GM20000 (cell line): Measurements from ENCODE around the gene EGFL7.

Experiments used
- DNase-seq: peaks from one replicate; pipeline ENCODE4 v3.0.0; 2012; ENCODE audit warnings: low spot score
- CTCF ChIP-seq: IDR thresholded peaks from 2 replicates; pipeline ENCODE4 v1.5.1; 2012; ENCODE audit warnings: mild to moderate bottlenecking, control low read depth; ENCODE audit errors: extremely low read depth, missing control alignments

EGFL7 gene

GRCh38 chr9:136616948-136617695 is 45.6 kb upstream of the EGFL7 start:
- DNase-seq, result no peak
- no peak for TF ChIP-seq CTCF

GRCh38 chr9:136617746-136618579 is 44.8 kb upstream of the EGFL7 start:
- DNase-seq, result no peak
- TF ChIP-seq CTCF, result no peak

GRCh38 chr9:136618580-136619547 is 43.9 kb upstream of the EGFL7 start:
- DNase-seq, result peak; percentile 78
- no peak for TF ChIP-seq CTCF

- TF ChIP-seq CTCF, result no peak
- DNase-seq, result no peak
These were observed 42.8 kb upstream of the EGFL7 start for GRCh38 chr9:136619742-136620440.

- no peak for DNase-seq
- TF ChIP-seq CTCF, result no peak
These were observed 42.2 kb upstream of the EGFL7 start for GRCh38 chr9:136620441-136621018.

GRCh38 chr9:136621019-136621733 is 41.5 kb upstream of the EGFL7 start:
- no peak for DNase-seq
- no peak for TF ChIP-seq CTCF
